Measurements from ENCODE around the gene ROCK2. TPM values are rescaled to one million over a fixed set of nuclear protein-coding genes. Genes with fewer than 3 reads are reported as not detected.
A peak's percentile ranks its signal among the peaks of the same experiment; 100 is the strongest.

ROCK2 gene
- total and polyA plus RNA-seq, 4 donors = 21.3 to 68.3 (median 36.7) TPM

DNA sequence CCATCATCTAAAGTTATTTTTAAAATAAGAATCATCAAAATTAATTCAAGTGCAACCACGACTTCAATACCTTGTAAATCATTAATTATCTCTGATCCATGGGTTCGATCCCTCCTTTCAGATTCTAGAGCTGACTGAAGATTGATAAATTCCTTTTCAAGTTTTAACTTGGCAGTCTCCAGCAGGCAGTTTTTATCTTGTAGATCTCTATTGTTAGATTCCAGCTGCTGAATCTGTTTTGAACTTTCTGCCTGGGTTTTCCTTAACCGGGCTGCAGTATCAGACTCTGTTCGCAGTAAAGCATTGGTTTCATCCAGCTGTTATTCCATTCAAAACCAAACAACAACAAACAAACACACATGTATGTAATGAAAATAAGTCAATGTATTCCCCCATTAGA lies 129.7 kb downstream of the ROCK2 start:
- H3K4me3 ChIP-seq (ENCODE audit: low read depth, low read length) = no peak overlapping the region
- H3K36me3 ChIP-seq (ENCODE audit: control insufficient read depth, insufficient read depth, low read length) = peaks cover 21% of the 10 kb centered on the region
- H3K27ac ChIP-seq (ENCODE audit: low read depth, low read length) = no peak overlapping the region
- WGBS (ENCODE audit: insufficient coverage) = no CpG with 5 or more reads among the region's 4 CpGs
- DNase-seq (ENCODE audit: low read depth in 4 of 6, low spot score in 6 of 6) = no peak
- no peaks in the 10 kb centered on the region for H3K9me3 ChIP-seq (ENCODE audit: control insufficient read depth, insufficient read depth, low read length)
- H3K4me1 ChIP-seq (ENCODE audit: control insufficient read depth, insufficient read depth, low read length) = no peaks in the 10 kb centered on the region
- H3K27me3 ChIP-seq (ENCODE audit: control insufficient read depth, insufficient read depth, low read length) = no peaks in the 10 kb centered on the region

GRCh38 chr2:11213975-11214374 lies 130.5 kb downstream of the ROCK2 start:
- Histone ChIP-seq H3K9me3 (ENCODE audit: control insufficient read depth, insufficient read depth, low read length) (no peaks in the 10 kb centered on the region), H3K27me3 (ENCODE audit: control insufficient read depth, insufficient read depth, low read length) (no peaks in the 10 kb centered on the region), H3K4me3 (ENCODE audit: low read depth, low read length) (no peak overlapping the region), H3K27ac (ENCODE audit: low read depth, low read length) (no peak overlapping the region), H3K36me3 (ENCODE audit: control insufficient read depth, insufficient read depth, low read length) (peaks cover 15% of the 10 kb centered on the region), H3K4me1 (ENCODE audit: control insufficient read depth, insufficient read depth, low read length) (no peaks in the 10 kb centered on the region)
- no CpG with 5 or more reads among the region's 1 CpG for WGBS (ENCODE audit: insufficient coverage)
- no peak for DNase-seq (ENCODE audit: low read depth in 4 of 6, low spot score in 6 of 6)

- Histone ChIP-seq H3K9me3 (ENCODE audit: control insufficient read depth, insufficient read depth, low read length) (no peaks in the 10 kb centered on the region), H3K27ac (ENCODE audit: low read depth, low read length) (no peak overlapping the region), H3K4me1 (ENCODE audit: control insufficient read depth, insufficient read depth, low read length) (no peaks in the 10 kb centered on the region), H3K36me3 (ENCODE audit: control insufficient read depth, insufficient read depth, low read length) (peaks cover 15% of the 10 kb centered on the region), H3K27me3 (ENCODE audit: control insufficient read depth, insufficient read depth, low read length) (no peaks in the 10 kb centered on the region), H3K4me3 (ENCODE audit: low read depth, low read length) (no peak overlapping the region)
- DNase-seq (ENCODE audit: low read depth in 4 of 6, low spot score in 6 of 6) = no peak
- 96% methylated on average over 4 of the region's 5 CpGs for WGBS (ENCODE audit: insufficient coverage)
Measured at GRCh38 chr2:11213090-11213638, 131.3 kb downstream of the ROCK2 start.

- Histone ChIP-seq H3K27ac (ENCODE audit: low read depth, low read length) (no peak overlapping the region), H3K4me3 (ENCODE audit: low read depth, low read length) (no peak overlapping the region), H3K27me3 (ENCODE audit: control insufficient read depth, insufficient read depth, low read length) (no peaks in the 10 kb centered on the region), H3K36me3 (ENCODE audit: control insufficient read depth, insufficient read depth, low read length) (peaks cover 15% of the 10 kb centered on the region), H3K9me3 (ENCODE audit: control insufficient read depth, insufficient read depth, low read length) (no peaks in the 10 kb centered on the region), H3K4me1 (ENCODE audit: control insufficient read depth, insufficient read depth, low read length) (no peaks in the 10 kb centered on the region)
- peak in 1 of 6 donors; percentile 25 for DNase-seq (ENCODE audit: low read depth in 4 of 6, low spot score in 6 of 6)
Measured at GRCh38 chr2:11212645-11213044, 131.8 kb downstream of the ROCK2 start.

GRCh38 chr2:11208083-11208482 lies 136.4 kb downstream of the ROCK2 start:
- no peak for DNase-seq (ENCODE audit: low read depth in 4 of 6, low spot score in 6 of 6)
- Histone ChIP-seq H3K27ac (ENCODE audit: low read depth, low read length) (no peak overlapping the region), H3K9me3 (ENCODE audit: control insufficient read depth, insufficient read depth, low read length) (no peaks in the 10 kb centered on the region), H3K4me3 (ENCODE audit: low read depth, low read length) (no peak overlapping the region), H3K4me1 (ENCODE audit: control insufficient read depth, insufficient read depth, low read length) (no peaks in the 10 kb centered on the region), H3K36me3 (ENCODE audit: control insufficient read depth, insufficient read depth, low read length) (peaks cover 4% of the 10 kb centered on the region), H3K27me3 (ENCODE audit: control insufficient read depth, insufficient read depth, low read length) (no peaks in the 10 kb centered on the region)

- Histone ChIP-seq H3K9me3 (ENCODE audit: control insufficient read depth, insufficient read depth, low read length) (no peaks in the 10 kb centered on the region), H3K27ac (ENCODE audit: low read depth, low read length) (no peak overlapping the region), H3K36me3 (ENCODE audit: control insufficient read depth, insufficient read depth, low read length) (peaks cover 6% of the 10 kb centered on the region), H3K4me1 (ENCODE audit: control insufficient read depth, insufficient read depth, low read length) (no peaks in the 10 kb centered on the region), H3K27me3 (ENCODE audit: control insufficient read depth, insufficient read depth, low read length) (no peaks in the 10 kb centered on the region), H3K4me3 (ENCODE audit: low read depth, low read length) (no peak overlapping the region)
- WGBS (ENCODE audit: insufficient coverage) = no CpG with 5 or more reads among the region's 3 CpGs
- no peak for DNase-seq (ENCODE audit: low read depth in 4 of 6, low spot score in 6 of 6)
Measured at GRCh38 chr2:11203480-11203879, 141.0 kb downstream of the ROCK2 start.

GRCh38 chr2:11201969-11202368 lies 142.5 kb downstream of the ROCK2 start:
- DNase-seq (ENCODE audit: low read depth in 4 of 6, low spot score in 6 of 6) = no peak
- no peaks in the 10 kb centered on the region for H3K27me3 ChIP-seq (ENCODE audit: control insufficient read depth, insufficient read depth, low read length)
- no peak overlapping the region for H3K4me3 ChIP-seq (ENCODE audit: low read depth, low read length)
- no peak overlapping the region for H3K27ac ChIP-seq (ENCODE audit: low read depth, low read length)
- H3K9me3 ChIP-seq (ENCODE audit: control insufficient read depth, insufficient read depth, low read length) = no peaks in the 10 kb centered on the region
- no CpG with 5 or more reads among the region's 5 CpGs for WGBS (ENCODE audit: insufficient coverage)
- H3K4me1 ChIP-seq (ENCODE audit: control insufficient read depth, insufficient read depth, low read length) = no peaks in the 10 kb centered on the region
- H3K36me3 ChIP-seq (ENCODE audit: control insufficient read depth, insufficient read depth, low read length) = peaks cover 6% of the 10 kb centered on the region

DNA sequence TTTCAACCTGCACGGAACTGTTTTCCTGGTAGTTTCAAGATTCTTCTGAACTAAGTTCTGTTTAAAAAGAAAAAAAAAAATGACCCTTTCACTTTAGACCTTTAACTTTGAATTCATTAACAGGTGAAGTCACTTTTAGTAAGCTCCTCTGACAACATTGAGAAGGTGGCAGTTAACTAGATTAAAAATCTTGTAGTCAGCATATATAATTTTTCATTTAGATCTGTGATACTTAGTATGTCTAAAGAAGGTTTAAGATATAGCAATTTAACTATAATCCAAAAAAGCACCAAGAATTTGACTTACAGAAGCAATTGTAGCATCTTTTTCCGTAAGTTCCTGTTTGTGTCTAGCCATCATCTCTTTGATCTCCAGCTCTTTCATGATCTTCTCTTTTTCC lies 143.8 kb downstream of the ROCK2 start:
- H3K36me3 ChIP-seq (ENCODE audit: control insufficient read depth, insufficient read depth, low read length) = peaks cover 6% of the 10 kb centered on the region
- no peak overlapping the region for H3K27ac ChIP-seq (ENCODE audit: low read depth, low read length)
- WGBS (ENCODE audit: insufficient coverage) = 100% methylated on average over 1 of the region's 2 CpGs
- no peaks in the 10 kb centered on the region for H3K9me3 ChIP-seq (ENCODE audit: control insufficient read depth, insufficient read depth, low read length)
- H3K27me3 ChIP-seq (ENCODE audit: control insufficient read depth, insufficient read depth, low read length) = no peaks in the 10 kb centered on the region
- H3K4me1 ChIP-seq (ENCODE audit: control insufficient read depth, insufficient read depth, low read length) = no peaks in the 10 kb centered on the region
- no peak overlapping the region for H3K4me3 ChIP-seq (ENCODE audit: low read depth, low read length)
- DNase-seq (ENCODE audit: low read depth in 4 of 6, low spot score in 6 of 6) = no peak

DNA sequence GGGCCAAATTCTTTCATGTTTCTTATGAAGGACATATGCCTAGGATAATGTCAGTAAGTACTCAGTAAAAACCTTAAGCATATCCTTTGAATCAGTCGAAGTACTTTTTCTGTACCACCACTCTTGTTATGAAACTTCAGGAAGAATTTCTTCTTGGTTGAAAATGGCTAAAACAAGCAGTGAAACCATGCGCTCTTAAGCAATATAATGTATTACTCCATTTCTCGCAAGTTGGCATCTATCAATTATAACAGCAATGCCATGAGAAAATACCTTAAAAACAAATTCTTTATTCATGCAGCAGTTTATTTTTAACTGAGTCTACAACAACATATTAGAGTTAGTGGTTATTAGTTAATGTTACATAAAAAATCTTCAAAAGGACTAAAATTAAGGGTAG lies 148.2 kb downstream of the ROCK2 start:
- Histone ChIP-seq H3K27me3 (ENCODE audit: control insufficient read depth, insufficient read depth, low read length) (no peaks in the 10 kb centered on the region), H3K9me3 (ENCODE audit: control insufficient read depth, insufficient read depth, low read length) (no peaks in the 10 kb centered on the region), H3K4me3 (ENCODE audit: low read depth, low read length) (no peak overlapping the region), H3K36me3 (ENCODE audit: control insufficient read depth, insufficient read depth, low read length) (peaks cover 8% of the 10 kb centered on the region), H3K27ac (ENCODE audit: low read depth, low read length) (no peak overlapping the region), H3K4me1 (ENCODE audit: control insufficient read depth, insufficient read depth, low read length) (no peaks in the 10 kb centered on the region)
- no peak for DNase-seq (ENCODE audit: low read depth in 4 of 6, low spot score in 6 of 6)
- no CpG with 5 or more reads among the region's 3 CpGs for WGBS (ENCODE audit: insufficient coverage)

DNA sequence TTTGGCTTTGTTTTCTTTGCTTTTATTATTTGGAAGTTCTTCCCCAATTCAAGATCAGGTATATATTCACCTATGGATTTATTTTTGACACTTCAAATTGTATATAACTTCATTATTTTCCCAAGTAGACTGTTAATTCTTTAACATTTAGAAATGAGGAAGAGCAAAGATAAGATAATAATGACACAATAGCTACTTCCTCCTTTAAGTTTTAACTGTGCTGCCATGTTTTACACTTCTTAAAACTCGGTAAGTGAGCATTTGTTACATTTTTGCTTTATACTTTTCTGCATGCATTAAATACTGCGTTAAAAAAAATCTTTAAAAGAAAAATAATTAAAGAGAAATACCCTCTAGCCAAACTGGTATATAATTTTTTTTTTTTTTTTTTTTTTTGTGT lies 156.7 kb downstream of the ROCK2 start:
- H3K36me3 ChIP-seq (ENCODE audit: control insufficient read depth, insufficient read depth, low read length) = peaks cover 11% of the 10 kb centered on the region
- no peaks in the 10 kb centered on the region for H3K27me3 ChIP-seq (ENCODE audit: control insufficient read depth, insufficient read depth, low read length)
- no peaks in the 10 kb centered on the region for H3K4me1 ChIP-seq (ENCODE audit: control insufficient read depth, insufficient read depth, low read length)
- no CpG with 5 or more reads among the region's 2 CpGs for WGBS (ENCODE audit: insufficient coverage)
- no peak overlapping the region for H3K4me3 ChIP-seq (ENCODE audit: low read depth, low read length)
- DNase-seq (ENCODE audit: low read depth in 4 of 6, low spot score in 6 of 6) = no peak
- no peaks in the 10 kb centered on the region for H3K9me3 ChIP-seq (ENCODE audit: control insufficient read depth, insufficient read depth, low read length)
- no peak overlapping the region for H3K27ac ChIP-seq (ENCODE audit: low read depth, low read length)
